Limb (tissue), 2 donors: ENCODE data around the gene CIAO2A.

Experiments
- DNase-seq, 2 donors: peaks; one replicate each; pipeline ENCODE4 v3.0.0-alpha.2; 2016; ENCODE audit errors: extremely low spot score in 2 of 2

The CIAO2A gene

GRCh38 chr15:64044300-64045100, 49.1 kb downstream of the CIAO2A start:
- no peak for DNase-seq

- no peak for DNase-seq
Observed at GRCh38 chr15:64038878-64039610, 54.6 kb downstream of the CIAO2A start.

GRCh38 chr15:64037966-64038365, 55.7 kb downstream of the CIAO2A start:
- no peak for DNase-seq

- DNase-seq: no peak
Observed at GRCh38 chr15:64037116-64037515, 56.5 kb downstream of the CIAO2A start.

GRCh38 chr15:64035525-64035924, 58.1 kb downstream of the CIAO2A start:
- no peak for DNase-seq

- no peak for DNase-seq
Observed at GRCh38 chr15:64034519-64034918, 59.1 kb downstream of the CIAO2A start.

GRCh38 chr15:64032329-64032728, 61.3 kb downstream of the CIAO2A start:
- DNase-seq: no peak

- DNase-seq: no peak
Observed at GRCh38 chr15:64030123-64030522, 63.5 kb downstream of the CIAO2A start.

- DNase-seq: no peak
Observed at GRCh38 chr15:64029633-64030032, 64.0 kb downstream of the CIAO2A start.

- no peak for DNase-seq
Observed at GRCh38 chr15:64029110-64029509, 64.5 kb downstream of the CIAO2A start.

- DNase-seq: no peak
Observed at GRCh38 chr15:64026591-64026990, 67.0 kb downstream of the CIAO2A start.

- no peak for DNase-seq
Observed at GRCh38 chr15:64024172-64025050, 69.2 kb downstream of the CIAO2A start.

GRCh38 chr15:64023220-64023619, 70.4 kb downstream of the CIAO2A start:
- no peak for DNase-seq

- DNase-seq: no peak
Observed at GRCh38 chr15:64022571-64022970, 71.1 kb downstream of the CIAO2A start.
